Central memory CD8-positive, alpha-beta T cell (primary cell): ENCODE measurements around the gene RND2.

ENCODE experiments used
- ATAC-seq: fragments of 150-1000 bp; cut with Tn5 transposase; replicated peaks from 2 replicates; pipeline ENCODE4 v1.10.0; 2022; ENCODE audit warnings: mild to moderate bottlenecking, moderate FRiP score, moderate number of reproducible peaks; ENCODE audit not compliant: poor library complexity, severe bottlenecking; ENCODE audit errors: extremely low read depth
- DNase-seq, 2 donors: peaks; one replicate each; pipeline ENCODE4 v3.0.0; 2021; ENCODE audit warnings: low spot score in 2 of 2
- H3K27ac Mint-ChIP-seq: one replicate; pipeline ENCODE4 v1.8.0; 2022; ENCODE audit warnings: low read depth, mild to moderate bottlenecking, moderate library complexity, mixed read lengths
- H3K27me3 Mint-ChIP-seq: one replicate; pipeline ENCODE4 v1.8.0; 2022; ENCODE audit warnings: mixed read lengths
- H3K36me3 Mint-ChIP-seq: one replicate; pipeline ENCODE4 v1.8.0; 2022; ENCODE audit warnings: mild to moderate bottlenecking, moderate library complexity, mixed read lengths; ENCODE audit not compliant: insufficient read depth
- H3K4me1 Mint-ChIP-seq: one replicate; pipeline ENCODE4 v1.8.0; 2022; ENCODE audit warnings: mixed read lengths
- H3K4me3 Mint-ChIP-seq: one replicate; pipeline ENCODE4 v1.8.0; 2022; ENCODE audit warnings: mild to moderate bottlenecking, moderate library complexity, mixed read lengths
- H3K9me3 Mint-ChIP-seq: one replicate; pipeline ENCODE4 v1.8.0; 2022; ENCODE audit warnings: mixed read lengths

The RND2 gene

DNA sequence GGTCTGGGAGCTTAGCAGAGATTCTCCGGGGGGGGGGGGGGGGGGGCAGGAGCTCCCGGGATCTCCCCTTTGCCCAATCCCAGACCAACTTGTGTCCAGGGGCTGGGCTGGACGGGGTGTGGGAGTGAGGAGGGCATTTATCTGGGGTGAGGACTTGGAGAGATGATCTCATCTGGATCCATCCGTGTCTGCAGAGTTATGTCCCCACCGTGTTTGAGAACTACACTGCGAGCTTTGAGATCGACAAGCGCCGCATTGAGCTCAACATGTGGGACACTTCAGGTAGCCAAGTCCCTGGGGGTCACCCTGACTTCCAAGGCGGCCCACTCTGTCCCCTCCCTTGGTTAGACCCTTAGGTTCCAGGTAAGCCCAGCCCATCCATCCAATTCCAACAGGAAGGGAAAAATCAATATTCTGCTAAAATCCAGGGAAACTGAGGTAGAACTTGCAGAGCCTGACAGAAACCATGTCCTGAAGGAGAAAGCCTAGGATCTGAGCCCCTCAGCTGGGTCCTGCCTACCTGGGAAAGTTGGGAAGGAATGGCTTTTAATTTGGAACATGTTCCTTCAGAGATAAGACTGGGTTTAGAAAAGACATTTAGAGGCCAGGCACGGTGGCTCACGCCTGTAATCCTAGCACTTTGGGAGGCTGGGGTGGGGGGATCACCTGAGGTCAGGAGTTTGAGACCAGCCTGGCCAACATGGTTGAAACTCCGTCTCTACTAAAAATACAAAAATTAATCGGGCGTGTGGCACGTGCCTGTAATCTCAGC, 921 bp downstream of the RND2 start:
- Mint-ChIP-seq H3K4me3 (peak overlapping the region; percentile 93), H3K27me3 (no peaks in the 10 kb centered on the region), H3K36me3 (peaks cover 12% of the 10 kb centered on the region), H3K4me1 (peaks cover 25% of the 10 kb centered on the region), H3K9me3 (no peaks in the 10 kb centered on the region), H3K27ac (peak overlapping the region; percentile 94)
- ATAC-seq (no peak), DNase-seq (no peak)

DNA sequence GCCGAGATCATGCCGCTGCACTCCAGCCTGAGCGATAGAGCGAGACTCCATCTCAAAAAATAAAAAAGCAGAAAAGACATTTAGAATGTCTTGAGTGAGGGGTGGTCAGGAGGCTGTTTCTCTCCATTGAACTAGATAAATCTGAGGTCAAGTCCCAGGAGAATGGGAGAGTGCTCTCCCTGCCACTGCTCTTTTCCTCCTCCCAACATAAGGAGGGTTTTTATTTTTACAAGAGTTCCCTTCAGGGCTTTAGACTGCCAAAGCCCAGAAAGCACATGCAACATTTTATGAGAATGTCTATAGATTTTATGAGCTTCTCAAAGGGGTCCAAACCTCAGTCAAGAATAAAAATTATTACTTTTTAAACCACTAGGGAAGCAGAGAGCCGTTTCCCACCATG, 1.6 kb downstream of the RND2 start:
- H3K36me3 Mint-ChIP-seq = peaks cover 9% of the 10 kb centered on the region
- peaks cover 19% of the 10 kb centered on the region for H3K4me1 Mint-ChIP-seq
- H3K4me3 Mint-ChIP-seq = peak overlapping the region; percentile 93
- ATAC-seq = no peak
- H3K27ac Mint-ChIP-seq = no peak overlapping the region
- H3K27me3 Mint-ChIP-seq = no peaks in the 10 kb centered on the region
- no peak for DNase-seq
- no peaks in the 10 kb centered on the region for H3K9me3 Mint-ChIP-seq

GRCh38 chr17:43027091-43028032, 2.3 kb downstream of the RND2 start:
- DNase-seq (no peak), ATAC-seq (no peak)
- no peak overlapping the region for H3K27ac Mint-ChIP-seq
- H3K36me3 Mint-ChIP-seq = peaks cover 6% of the 10 kb centered on the region
- H3K9me3 Mint-ChIP-seq = no peaks in the 10 kb centered on the region
- H3K4me3 Mint-ChIP-seq = no peak overlapping the region
- peaks cover 14% of the 10 kb centered on the region for H3K4me1 Mint-ChIP-seq
- no peaks in the 10 kb centered on the region for H3K27me3 Mint-ChIP-seq

DNA sequence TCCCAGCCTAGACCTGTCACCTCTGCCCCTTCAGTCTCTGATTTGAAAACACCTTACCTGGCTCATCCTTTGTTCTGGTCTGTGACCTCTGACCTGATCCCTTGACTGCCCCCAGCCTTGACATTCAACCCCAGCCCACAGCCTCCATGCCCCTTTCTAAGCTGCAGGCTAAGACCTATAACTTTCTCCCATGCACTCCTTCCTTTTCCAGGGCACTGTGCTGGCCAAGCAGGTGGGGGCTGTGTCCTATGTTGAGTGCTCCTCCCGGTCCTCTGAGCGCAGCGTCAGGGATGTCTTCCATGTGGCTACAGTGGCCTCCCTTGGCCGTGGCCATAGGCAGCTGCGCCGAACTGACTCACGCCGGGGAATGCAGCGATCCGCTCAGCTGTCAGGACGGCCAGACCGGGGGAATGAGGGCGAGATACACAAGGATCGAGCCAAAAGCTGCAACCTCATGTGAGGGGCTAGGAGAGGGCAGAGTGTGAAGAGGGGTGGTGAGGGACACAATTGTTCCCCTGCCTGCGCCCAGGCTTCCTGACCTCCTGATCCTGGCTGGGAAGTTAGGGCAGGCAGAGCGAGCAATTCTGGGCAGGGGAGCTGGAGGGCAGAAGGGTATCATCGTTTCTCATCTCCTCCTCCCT, 3.3 kb downstream of the RND2 start:
- DNase-seq (no peak), ATAC-seq (no peak)
- Mint-ChIP-seq H3K36me3 (peaks cover 6% of the 10 kb centered on the region), H3K27me3 (no peaks in the 10 kb centered on the region), H3K4me3 (no peak overlapping the region), H3K27ac (no peak overlapping the region), H3K9me3 (no peaks in the 10 kb centered on the region), H3K4me1 (peaks cover 14% of the 10 kb centered on the region)

DNA sequence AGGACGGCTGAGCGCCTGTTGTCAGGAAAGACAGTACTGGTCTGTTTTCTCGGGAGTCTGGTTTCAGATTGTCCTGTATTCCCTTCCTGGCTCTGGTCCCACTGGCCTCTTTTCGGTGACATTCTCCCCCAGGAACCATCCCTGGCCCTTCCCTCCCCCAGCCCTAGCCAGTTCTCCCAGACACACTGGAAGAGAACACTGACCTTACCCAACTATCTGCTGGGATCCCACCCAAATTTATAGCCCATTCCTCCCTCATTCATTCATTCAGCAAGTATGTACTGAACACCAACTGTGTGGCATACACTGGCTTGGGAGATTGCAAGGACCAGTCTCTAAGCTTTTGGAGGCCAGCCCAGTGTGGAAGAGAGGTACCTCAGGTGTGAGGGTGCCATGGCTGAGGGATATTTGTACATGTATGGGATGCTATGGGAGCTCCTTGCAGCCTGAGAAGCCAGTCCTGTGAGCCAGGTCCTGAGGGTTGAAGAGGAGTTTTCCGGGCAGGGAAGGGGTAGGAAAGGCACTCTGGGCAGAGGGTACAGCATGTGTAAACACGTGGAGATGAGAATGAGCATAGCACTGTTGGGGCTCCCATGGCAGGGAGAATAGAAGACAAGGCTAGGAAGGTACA, 5.2 kb downstream of the RND2 start:
- DNase-seq = no peak
- peaks cover 4% of the 10 kb centered on the region for H3K4me1 Mint-ChIP-seq
- H3K27ac Mint-ChIP-seq = no peak overlapping the region
- ATAC-seq = no peak
- no peaks in the 10 kb centered on the region for H3K9me3 Mint-ChIP-seq
- no peaks in the 10 kb centered on the region for H3K27me3 Mint-ChIP-seq
- no peak overlapping the region for H3K4me3 Mint-ChIP-seq
- H3K36me3 Mint-ChIP-seq = no peaks in the 10 kb centered on the region

DNA sequence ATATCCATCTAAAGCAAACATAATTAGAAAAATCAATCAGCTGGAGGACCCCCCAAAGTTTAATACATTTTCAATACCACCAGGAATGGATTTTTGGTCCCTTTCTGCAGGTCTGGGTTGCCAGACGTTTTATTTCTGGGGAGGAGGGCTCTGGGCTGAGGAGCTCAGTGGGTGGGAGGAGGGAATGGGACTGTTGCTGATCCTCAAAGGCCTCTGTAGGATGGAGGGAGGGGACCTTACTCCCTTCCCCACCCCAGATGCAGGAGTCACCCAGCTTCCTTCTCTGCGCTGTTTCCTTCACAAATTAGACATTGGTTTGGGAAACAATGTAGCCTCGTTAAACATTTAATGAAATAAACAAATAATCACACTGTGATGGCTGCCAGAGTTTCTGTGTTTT, 6.6 kb downstream of the RND2 start:
- ATAC-seq = no peak
- no peak overlapping the region for H3K27ac Mint-ChIP-seq
- no peaks in the 10 kb centered on the region for H3K27me3 Mint-ChIP-seq
- no peaks in the 10 kb centered on the region for H3K36me3 Mint-ChIP-seq
- no peak for DNase-seq
- no peaks in the 10 kb centered on the region for H3K9me3 Mint-ChIP-seq
- H3K4me3 Mint-ChIP-seq = no peak overlapping the region
- no peaks in the 10 kb centered on the region for H3K4me1 Mint-ChIP-seq

DNA sequence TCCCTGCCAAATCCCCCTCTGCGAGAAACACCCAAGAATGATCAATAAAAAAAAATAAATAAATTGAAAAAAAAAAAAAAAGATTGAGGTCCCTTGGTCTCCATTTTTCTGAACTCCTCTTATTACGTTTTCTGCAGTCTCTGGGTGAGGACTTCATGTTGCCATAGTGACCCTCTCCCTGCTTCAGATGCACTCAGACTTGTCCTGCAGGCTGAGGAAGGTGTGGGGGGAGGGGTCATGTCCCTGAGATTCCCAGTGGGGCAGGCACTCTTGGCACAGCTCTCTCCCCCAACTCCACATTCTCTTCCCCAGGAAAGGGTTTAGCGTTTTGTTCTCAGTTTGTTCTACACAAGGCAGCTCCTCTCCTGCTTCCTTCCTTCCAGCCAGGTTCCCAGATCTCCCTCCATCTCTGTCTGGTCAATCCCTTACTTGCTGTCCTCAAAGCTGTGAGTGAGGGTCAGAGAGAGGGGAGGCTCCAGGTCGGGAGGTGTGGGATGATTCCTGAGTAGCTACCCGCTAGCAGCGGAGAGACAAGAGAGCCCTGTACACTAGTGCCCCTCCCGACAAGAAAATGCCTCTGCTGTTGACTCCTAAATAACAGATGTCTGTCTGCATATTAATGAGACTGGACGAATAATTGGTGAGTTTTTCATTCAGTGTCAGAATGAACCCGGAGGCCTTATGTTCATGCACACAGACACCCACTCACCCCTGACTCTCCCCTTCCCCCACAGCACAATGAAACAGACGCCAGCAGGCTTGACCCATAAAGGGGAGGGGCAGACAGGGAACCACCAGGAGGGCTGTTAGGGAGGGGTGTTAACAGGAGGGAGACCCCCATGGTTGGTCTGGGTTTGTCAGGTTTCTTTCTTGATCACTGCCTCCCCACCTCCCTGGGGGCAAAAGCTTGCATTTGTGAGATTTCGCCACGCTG, 9.2 kb downstream of the RND2 start:
- H3K4me3 Mint-ChIP-seq = no peak overlapping the region
- H3K27ac Mint-ChIP-seq = no peak overlapping the region
- DNase-seq = no peak
- H3K36me3 Mint-ChIP-seq = no peaks in the 10 kb centered on the region
- ATAC-seq = no peak
- H3K4me1 Mint-ChIP-seq = no peaks in the 10 kb centered on the region
- H3K9me3 Mint-ChIP-seq = no peaks in the 10 kb centered on the region
- H3K27me3 Mint-ChIP-seq = no peaks in the 10 kb centered on the region

GRCh38 chr17:43034894-43035293, 9.9 kb downstream of the RND2 start:
- no peak for ATAC-seq
- no peaks in the 10 kb centered on the region for H3K4me1 Mint-ChIP-seq
- no peak overlapping the region for H3K27ac Mint-ChIP-seq
- H3K4me3 Mint-ChIP-seq = no peak overlapping the region
- no peak for DNase-seq
- no peaks in the 10 kb centered on the region for H3K36me3 Mint-ChIP-seq
- no peaks in the 10 kb centered on the region for H3K27me3 Mint-ChIP-seq
- H3K9me3 Mint-ChIP-seq = no peaks in the 10 kb centered on the region

DNA sequence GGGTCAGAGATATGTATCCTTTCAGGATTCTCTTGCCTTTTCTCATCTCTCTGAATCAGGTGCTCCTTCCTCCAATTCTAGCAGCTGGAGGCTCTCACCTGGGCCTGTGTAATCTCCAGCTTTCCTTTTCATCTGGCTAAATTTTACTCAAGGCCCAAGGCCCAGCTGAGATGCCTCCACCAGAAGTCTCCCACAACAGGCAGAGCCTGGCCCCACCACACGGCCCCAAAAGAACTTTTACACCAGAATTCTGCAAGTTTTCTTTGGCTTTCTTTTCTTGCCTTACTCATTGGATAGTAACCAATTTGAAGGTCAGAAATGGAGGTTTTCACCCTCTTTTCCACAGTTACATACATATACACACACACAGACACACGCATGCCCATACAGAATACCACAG, 14.6 kb downstream of the RND2 start:
- Mint-ChIP-seq H3K27me3 (no peaks in the 10 kb centered on the region), H3K4me1 (no peaks in the 10 kb centered on the region), H3K36me3 (no peaks in the 10 kb centered on the region), H3K9me3 (no peaks in the 10 kb centered on the region), H3K27ac (no peak overlapping the region), H3K4me3 (no peak overlapping the region)
- DNase-seq = no peak
- no peak for ATAC-seq

GRCh38 chr17:43040655-43041054, 15.6 kb downstream of the RND2 start:
- H3K9me3 Mint-ChIP-seq = no peaks in the 10 kb centered on the region
- no peaks in the 10 kb centered on the region for H3K36me3 Mint-ChIP-seq
- H3K27me3 Mint-ChIP-seq = no peaks in the 10 kb centered on the region
- no peak for ATAC-seq
- no peak for DNase-seq
- no peak overlapping the region for H3K4me3 Mint-ChIP-seq
- H3K4me1 Mint-ChIP-seq = no peaks in the 10 kb centered on the region
- no peak overlapping the region for H3K27ac Mint-ChIP-seq

- H3K9me3 Mint-ChIP-seq = no peaks in the 10 kb centered on the region
- H3K36me3 Mint-ChIP-seq = no peaks in the 10 kb centered on the region
- no peak overlapping the region for H3K4me3 Mint-ChIP-seq
- ATAC-seq (no peak), DNase-seq (no peak)
- H3K27me3 Mint-ChIP-seq = no peaks in the 10 kb centered on the region
- H3K27ac Mint-ChIP-seq = no peak overlapping the region
- H3K4me1 Mint-ChIP-seq = no peaks in the 10 kb centered on the region
These were observed 17.1 kb downstream of the RND2 start for GRCh38 chr17:43042025-43042628.
